ENCODE data around the gene PRDX6. TPM values are rescaled to one million over a fixed set of nuclear protein-coding genes. Genes with fewer than 3 reads are reported as not detected.

Gene PRDX6
- total RNA-seq, 1 donor from 2014 or later: 304 TPM

- H3K36me3 ChIP-seq (ENCODE audit: control insufficient read depth in 3 of 3, insufficient read depth in 3 of 3, low read length in 3 of 3): peaks cover 0 to 4% (median 2%) of the 10 kb centered on the region in 3 donors
- no peaks in the 10 kb centered on the region for H3K27me3 ChIP-seq (ENCODE audit: control insufficient read depth in 3 of 3, insufficient read depth in 3 of 3, low read length in 3 of 3)
- H3K9ac ChIP-seq (ENCODE audit: low read depth in 1 of 3, low read length in 3 of 3): no peak overlapping the region
- H3K27ac ChIP-seq (ENCODE audit: low read depth, low read length): no peak overlapping the region
- no peak overlapping the region for H3K4me3 ChIP-seq (ENCODE audit: low read length in 3 of 3)
- H3K9me3 ChIP-seq (ENCODE audit: control insufficient read depth in 3 of 3, low read length in 3 of 3): no peaks in the 10 kb centered on the region
- no peaks in the 10 kb centered on the region for H3K4me1 ChIP-seq (ENCODE audit: control insufficient read depth in 3 of 3, insufficient read depth in 3 of 3, low read length in 3 of 3)
Observed at GRCh38 chr1:173440430-173440829, 36.7 kb upstream of the PRDX6 start.

- no peaks in the 10 kb centered on the region for H3K4me1 ChIP-seq (ENCODE audit: control insufficient read depth in 3 of 3, insufficient read depth in 3 of 3, low read length in 3 of 3)
- H3K4me3 ChIP-seq (ENCODE audit: low read length in 3 of 3): no peak overlapping the region
- H3K36me3 ChIP-seq (ENCODE audit: control insufficient read depth in 3 of 3, insufficient read depth in 3 of 3, low read length in 3 of 3): peaks cover 0 to 4% (median 2%) of the 10 kb centered on the region in 3 donors
- H3K27me3 ChIP-seq (ENCODE audit: control insufficient read depth in 3 of 3, insufficient read depth in 3 of 3, low read length in 3 of 3): no peaks in the 10 kb centered on the region
- no peaks in the 10 kb centered on the region for H3K9me3 ChIP-seq (ENCODE audit: control insufficient read depth in 3 of 3, low read length in 3 of 3)
- no peak overlapping the region for H3K27ac ChIP-seq (ENCODE audit: low read depth, low read length)
- H3K9ac ChIP-seq (ENCODE audit: low read depth in 1 of 3, low read length in 3 of 3): no peak overlapping the region
Observed at GRCh38 chr1:173444757-173445156, 32.4 kb upstream of the PRDX6 start.

- Histone ChIP-seq H3K9me3 (ENCODE audit: control insufficient read depth in 3 of 3, low read length in 3 of 3) (no peaks in the 10 kb centered on the region), H3K4me3 (ENCODE audit: low read length in 3 of 3) (no peak overlapping the region), H3K9ac (ENCODE audit: low read depth in 1 of 3, low read length in 3 of 3) (no peak overlapping the region), H3K36me3 (ENCODE audit: control insufficient read depth in 3 of 3, insufficient read depth in 3 of 3, low read length in 3 of 3) (peaks cover 0 to 4% (median 2%) of the 10 kb centered on the region in 3 donors), H3K27ac (ENCODE audit: low read depth, low read length) (no peak overlapping the region), H3K4me1 (ENCODE audit: control insufficient read depth in 3 of 3, insufficient read depth in 3 of 3, low read length in 3 of 3) (no peaks in the 10 kb centered on the region), H3K27me3 (ENCODE audit: control insufficient read depth in 3 of 3, insufficient read depth in 3 of 3, low read length in 3 of 3) (no peaks in the 10 kb centered on the region)
Observed at GRCh38 chr1:173445164-173445563, 32.0 kb upstream of the PRDX6 start.

GRCh38 chr1:173445656-173446055 lies 31.5 kb upstream of the PRDX6 start:
- Histone ChIP-seq H3K27me3 (ENCODE audit: control insufficient read depth in 3 of 3, insufficient read depth in 3 of 3, low read length in 3 of 3) (no peaks in the 10 kb centered on the region), H3K9me3 (ENCODE audit: control insufficient read depth in 3 of 3, low read length in 3 of 3) (no peaks in the 10 kb centered on the region), H3K36me3 (ENCODE audit: control insufficient read depth in 3 of 3, insufficient read depth in 3 of 3, low read length in 3 of 3) (peaks cover 0 to 4% (median 2%) of the 10 kb centered on the region in 3 donors), H3K9ac (ENCODE audit: low read depth in 1 of 3, low read length in 3 of 3) (no peak overlapping the region), H3K4me1 (ENCODE audit: control insufficient read depth in 3 of 3, insufficient read depth in 3 of 3, low read length in 3 of 3) (no peaks in the 10 kb centered on the region), H3K27ac (ENCODE audit: low read depth, low read length) (no peak overlapping the region), H3K4me3 (ENCODE audit: low read length in 3 of 3) (no peak overlapping the region)

- Histone ChIP-seq H3K9me3 (ENCODE audit: control insufficient read depth in 3 of 3, low read length in 3 of 3) (no peaks in the 10 kb centered on the region), H3K4me3 (ENCODE audit: low read length in 3 of 3) (no peak overlapping the region), H3K27ac (ENCODE audit: low read depth, low read length) (no peak overlapping the region), H3K36me3 (ENCODE audit: control insufficient read depth in 3 of 3, insufficient read depth in 3 of 3, low read length in 3 of 3) (no peaks in the 10 kb centered on the region), H3K27me3 (ENCODE audit: control insufficient read depth in 3 of 3, insufficient read depth in 3 of 3, low read length in 3 of 3) (no peaks in the 10 kb centered on the region), H3K4me1 (ENCODE audit: control insufficient read depth in 3 of 3, insufficient read depth in 3 of 3, low read length in 3 of 3) (peaks cover 0 to 4% (median 3%) of the 10 kb centered on the region in 3 donors), H3K9ac (ENCODE audit: low read depth in 1 of 3, low read length in 3 of 3) (no peak overlapping the region)
Observed at GRCh38 chr1:173447224-173447623, 29.9 kb upstream of the PRDX6 start.

- H3K4me3 ChIP-seq (ENCODE audit: low read length in 3 of 3): no peak overlapping the region
- no peaks in the 10 kb centered on the region for H3K27me3 ChIP-seq (ENCODE audit: control insufficient read depth in 3 of 3, insufficient read depth in 3 of 3, low read length in 3 of 3)
- H3K27ac ChIP-seq (ENCODE audit: low read depth, low read length): no peak overlapping the region
- peaks cover 0 to 4% (median 3%) of the 10 kb centered on the region in 3 donors for H3K4me1 ChIP-seq (ENCODE audit: control insufficient read depth in 3 of 3, insufficient read depth in 3 of 3, low read length in 3 of 3)
- no peaks in the 10 kb centered on the region for H3K36me3 ChIP-seq (ENCODE audit: control insufficient read depth in 3 of 3, insufficient read depth in 3 of 3, low read length in 3 of 3)
- H3K9ac ChIP-seq (ENCODE audit: low read depth in 1 of 3, low read length in 3 of 3): no peak overlapping the region
- no peaks in the 10 kb centered on the region for H3K9me3 ChIP-seq (ENCODE audit: control insufficient read depth in 3 of 3, low read length in 3 of 3)
Observed at GRCh38 chr1:173448945-173449344, 28.2 kb upstream of the PRDX6 start.

GRCh38 chr1:173451981-173452380 lies 25.2 kb upstream of the PRDX6 start:
- peaks cover 0 to 4% (median 3%) of the 10 kb centered on the region in 3 donors for H3K4me1 ChIP-seq (ENCODE audit: control insufficient read depth in 3 of 3, insufficient read depth in 3 of 3, low read length in 3 of 3)
- H3K36me3 ChIP-seq (ENCODE audit: control insufficient read depth in 3 of 3, insufficient read depth in 3 of 3, low read length in 3 of 3): no peaks in the 10 kb centered on the region
- H3K4me3 ChIP-seq (ENCODE audit: low read length in 3 of 3): no peak overlapping the region
- H3K27ac ChIP-seq (ENCODE audit: low read depth, low read length): no peak overlapping the region
- H3K27me3 ChIP-seq (ENCODE audit: control insufficient read depth in 3 of 3, insufficient read depth in 3 of 3, low read length in 3 of 3): no peaks in the 10 kb centered on the region
- H3K9ac ChIP-seq (ENCODE audit: low read depth in 1 of 3, low read length in 3 of 3): no peak overlapping the region
- no peaks in the 10 kb centered on the region for H3K9me3 ChIP-seq (ENCODE audit: control insufficient read depth in 3 of 3, low read length in 3 of 3)

GRCh38 chr1:173453982-173454381 lies 23.2 kb upstream of the PRDX6 start:
- peaks cover 0 to 4% (median 3%) of the 10 kb centered on the region in 3 donors for H3K4me1 ChIP-seq (ENCODE audit: control insufficient read depth in 3 of 3, insufficient read depth in 3 of 3, low read length in 3 of 3)
- H3K36me3 ChIP-seq (ENCODE audit: control insufficient read depth in 3 of 3, insufficient read depth in 3 of 3, low read length in 3 of 3): no peaks in the 10 kb centered on the region
- H3K9me3 ChIP-seq (ENCODE audit: control insufficient read depth in 3 of 3, low read length in 3 of 3): no peaks in the 10 kb centered on the region
- H3K27me3 ChIP-seq (ENCODE audit: control insufficient read depth in 3 of 3, insufficient read depth in 3 of 3, low read length in 3 of 3): no peaks in the 10 kb centered on the region
- no peak overlapping the region for H3K27ac ChIP-seq (ENCODE audit: low read depth, low read length)
- no peak overlapping the region for H3K9ac ChIP-seq (ENCODE audit: low read depth in 1 of 3, low read length in 3 of 3)
- H3K4me3 ChIP-seq (ENCODE audit: low read length in 3 of 3): no peak overlapping the region

GRCh38 chr1:173454966-173455524 lies 22.1 kb upstream of the PRDX6 start:
- Histone ChIP-seq H3K4me3 (ENCODE audit: low read length in 3 of 3) (no peak overlapping the region), H3K9ac (ENCODE audit: low read depth in 1 of 3, low read length in 3 of 3) (no peak overlapping the region), H3K9me3 (ENCODE audit: control insufficient read depth in 3 of 3, low read length in 3 of 3) (no peaks in the 10 kb centered on the region), H3K36me3 (ENCODE audit: control insufficient read depth in 3 of 3, insufficient read depth in 3 of 3, low read length in 3 of 3) (peaks cover 0 to 3% (median 2%) of the 10 kb centered on the region in 3 donors), H3K27ac (ENCODE audit: low read depth, low read length) (no peak overlapping the region), H3K4me1 (ENCODE audit: control insufficient read depth in 3 of 3, insufficient read depth in 3 of 3, low read length in 3 of 3) (peaks cover 0 to 6% (median 3%) of the 10 kb centered on the region in 3 donors), H3K27me3 (ENCODE audit: control insufficient read depth in 3 of 3, insufficient read depth in 3 of 3, low read length in 3 of 3) (no peaks in the 10 kb centered on the region)

- Histone ChIP-seq H3K9me3 (ENCODE audit: control insufficient read depth in 3 of 3, low read length in 3 of 3) (no peaks in the 10 kb centered on the region), H3K4me1 (ENCODE audit: control insufficient read depth in 3 of 3, insufficient read depth in 3 of 3, low read length in 3 of 3) (peaks cover 0 to 3% (median 0%) of the 10 kb centered on the region in 3 donors), H3K4me3 (ENCODE audit: low read length in 3 of 3) (no peak overlapping the region), H3K9ac (ENCODE audit: low read depth in 1 of 3, low read length in 3 of 3) (no peak overlapping the region), H3K36me3 (ENCODE audit: control insufficient read depth in 3 of 3, insufficient read depth in 3 of 3, low read length in 3 of 3) (peaks cover 5 to 13% (median 11%) of the 10 kb centered on the region in 3 donors), H3K27ac (ENCODE audit: low read depth, low read length) (no peak overlapping the region), H3K27me3 (ENCODE audit: control insufficient read depth in 3 of 3, insufficient read depth in 3 of 3, low read length in 3 of 3) (no peaks in the 10 kb centered on the region)
Observed at GRCh38 chr1:173459885-173460284, 17.2 kb upstream of the PRDX6 start.
